Cardiac muscle cell (in vitro differentiated cells and primary cell): Measurements from ENCODE around the gene FAM209B. TPM values are rescaled to one million over a fixed set of nuclear protein-coding genes. Genes with fewer than 3 reads are reported as not detected.
"Not testable (repeated sequence)": the region's sequence is repeated elsewhere in the genome, so short reads cannot be mapped to it uniquely, and the experiment has no call there.

Experiments used
- DNase-seq, 2 donors: peaks; one replicate each; pipeline versions ENCODE4 v3.0.0 to v3.0.0-alpha.2; 2010 to 2017; ENCODE audit warnings: low read depth in 1 of 2, low spot score in 1 of 2
- H3K27ac ChIP-seq: fragments of 200-600 bp; sonication (generic); 2 replicates; pipeline ENCODE4 v1.5.1; 2016
- H3K27me3 ChIP-seq: fragments of 200-600 bp; sonication (generic); 2 replicates; pipeline ENCODE4 v1.6.0; 2016; ENCODE audit warnings: control low read depth
- H3K36me3 ChIP-seq: fragments of 200-600 bp; sonication (generic); 2 replicates; pipeline ENCODE4 v1.5.1; 2016; ENCODE audit warnings: control low read depth
- H3K4me1 ChIP-seq: fragments of 200-600 bp; sonication (generic); 2 replicates; pipeline ENCODE4 v1.8.1; 2017; ENCODE audit warnings: low read depth, mild to moderate bottlenecking, mixed run types
- H3K4me3 ChIP-seq: fragments of 200-600 bp; sonication (generic); 2 replicates; pipeline ENCODE4 v1.5.1; 2016; ENCODE audit warnings: mild to moderate bottlenecking
- H3K9me3 ChIP-seq: fragments of 200-600 bp; sonication (generic); 2 replicates; pipeline ENCODE4 v1.5.1; 2017; ENCODE audit warnings: low read depth, mild to moderate bottlenecking, control low read depth
- polyA plus RNA-seq: library from polyadenylated mRNA; unstranded; fragments of >200 nt; fragmentation: Nextera tagmentation; extraction: Ambion mirVana; gene quantifications from 2 replicates; pipeline ENCODE4 v1.2.1, GENCODE V29; 2016
- total RNA-seq: library from RNA; depleted of rRNA; stranded (reverse); fragments of >200 nt; gene quantifications from 2 replicates; pipeline ENCODE4 v1.2.3, GENCODE V29; 2016
- TF ChIP-seq, protein P1 (sequence below): IDR thresholded peaks from 2 replicates; pipeline ENCODE4 v1.5.1; 2012; ENCODE audit warnings: low read depth, mild to moderate bottlenecking, low read length

The FAM209B gene
- total and polyA plus RNA-seq, 2 experiments from 2014 or later = 0.49 TPM; not detected in 1

GRCh38 chr20:56551571-56551970 is 18.5 kb downstream of the FAM209B start:
- Histone ChIP-seq H3K27me3 (no peaks in the 10 kb centered on the region), H3K4me3 (no peak overlapping the region), H3K4me1 (peaks cover 6% of the 10 kb centered on the region)

DNA sequence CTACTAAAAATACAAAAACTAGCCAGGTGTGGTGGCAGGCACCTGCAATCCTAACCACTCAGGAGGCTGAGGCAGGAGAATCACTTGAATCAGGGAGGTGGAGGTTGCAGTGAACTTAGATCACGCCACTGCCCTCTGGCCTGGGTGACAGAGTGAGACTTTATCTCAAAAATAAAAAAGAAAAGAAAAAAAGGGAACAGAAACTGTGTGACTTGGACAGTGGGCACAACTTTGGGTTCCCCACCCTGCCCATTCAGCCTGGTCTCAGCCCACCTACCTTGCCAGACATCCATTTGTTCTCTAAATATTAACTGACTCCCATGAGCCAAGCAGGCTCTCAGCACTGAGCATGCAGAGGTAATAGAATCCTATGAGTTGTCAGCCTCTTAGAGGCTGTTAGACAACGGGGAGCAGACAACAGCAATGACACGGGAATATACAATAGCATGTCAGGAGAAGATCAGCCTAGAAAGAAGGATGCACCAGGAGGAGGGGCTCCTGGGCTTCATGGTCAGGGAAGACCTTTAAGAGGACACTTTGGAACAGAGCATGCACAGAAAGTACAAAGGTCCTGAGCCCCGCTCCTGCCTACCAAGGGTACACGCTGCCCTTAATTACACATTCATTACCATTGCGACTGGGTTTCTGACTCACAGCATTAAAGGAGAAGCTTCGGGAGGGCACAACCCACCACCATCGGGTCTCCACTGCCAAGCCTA is 20.0 kb downstream of the FAM209B start:
- TF ChIP-seq, protein P1, sequence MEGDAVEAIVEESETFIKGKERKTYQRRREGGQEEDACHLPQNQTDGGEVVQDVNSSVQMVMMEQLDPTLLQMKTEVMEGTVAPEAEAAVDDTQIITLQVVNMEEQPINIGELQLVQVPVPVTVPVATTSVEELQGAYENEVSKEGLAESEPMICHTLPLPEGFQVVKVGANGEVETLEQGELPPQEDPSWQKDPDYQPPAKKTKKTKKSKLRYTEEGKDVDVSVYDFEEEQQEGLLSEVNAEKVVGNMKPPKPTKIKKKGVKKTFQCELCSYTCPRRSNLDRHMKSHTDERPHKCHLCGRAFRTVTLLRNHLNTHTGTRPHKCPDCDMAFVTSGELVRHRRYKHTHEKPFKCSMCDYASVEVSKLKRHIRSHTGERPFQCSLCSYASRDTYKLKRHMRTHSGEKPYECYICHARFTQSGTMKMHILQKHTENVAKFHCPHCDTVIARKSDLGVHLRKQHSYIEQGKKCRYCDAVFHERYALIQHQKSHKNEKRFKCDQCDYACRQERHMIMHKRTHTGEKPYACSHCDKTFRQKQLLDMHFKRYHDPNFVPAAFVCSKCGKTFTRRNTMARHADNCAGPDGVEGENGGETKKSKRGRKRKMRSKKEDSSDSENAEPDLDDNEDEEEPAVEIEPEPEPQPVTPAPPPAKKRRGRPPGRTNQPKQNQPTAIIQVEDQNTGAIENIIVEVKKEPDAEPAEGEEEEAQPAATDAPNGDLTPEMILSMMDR = no peak
- no peaks in the 10 kb centered on the region for H3K27me3 ChIP-seq
- DNase-seq = no peak

More at GRCh38 chr20:56551571-56551970, 18.5 kb downstream of the FAM209B start:
- Histone ChIP-seq H3K36me3 (no peaks in the 10 kb centered on the region), H3K27ac (no peak overlapping the region), H3K9me3 (no peaks in the 10 kb centered on the region)
- DNase-seq = no peak
- TF ChIP-seq, protein P1 = no peak

GRCh38 chr20:56554869-56555268 is 21.8 kb downstream of the FAM209B start:
- DNase-seq = peak; percentile 16 to 97
- no peaks in the 10 kb centered on the region for H3K36me3 ChIP-seq
- no peaks in the 10 kb centered on the region for H3K9me3 ChIP-seq
- TF ChIP-seq, protein P1 = no peak
- no peaks in the 10 kb centered on the region for H3K27me3 ChIP-seq
- H3K4me1 ChIP-seq = peaks cover 6% of the 10 kb centered on the region
- H3K27ac ChIP-seq = peak overlapping the region; percentile 30
- no peak overlapping the region for H3K4me3 ChIP-seq

More for the DNA sequence above, 20.0 kb downstream of the FAM209B start:
- Histone ChIP-seq H3K27ac (no peak overlapping the region), H3K4me3 (no peak overlapping the region), H3K36me3 (no peaks in the 10 kb centered on the region), H3K4me1 (peaks cover 6% of the 10 kb centered on the region), H3K9me3 (no peaks in the 10 kb centered on the region)

DNA sequence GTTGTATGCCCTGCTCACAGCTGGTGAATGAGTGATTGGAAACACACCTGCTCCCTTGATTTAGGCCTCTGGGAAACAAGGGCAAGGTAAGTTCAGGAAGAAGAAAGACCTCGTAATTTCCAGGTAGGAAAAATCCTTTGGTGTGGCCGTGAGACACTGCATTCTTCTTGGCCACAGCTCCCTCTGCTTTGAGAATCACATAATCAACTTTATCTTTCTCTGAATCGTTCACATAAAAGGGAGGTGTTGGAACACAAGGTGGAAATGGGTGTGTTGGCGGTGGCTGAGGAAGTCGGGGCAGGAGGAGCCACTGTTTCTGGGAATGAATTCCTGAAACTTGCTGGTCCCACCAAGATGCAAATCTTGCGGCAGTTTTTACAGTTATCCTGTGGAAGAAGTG is 25.9 kb downstream of the FAM209B start:
- Histone ChIP-seq H3K4me3 (no peak overlapping the region), H3K27ac (no peak overlapping the region), H3K4me1 (peaks cover 6% of the 10 kb centered on the region)

GRCh38 chr20:56564526-56564925 is 31.5 kb downstream of the FAM209B start:
- not testable (repeated sequence) for H3K9me3 ChIP-seq, H3K27me3 ChIP-seq, H3K4me3 ChIP-seq, DNase-seq, H3K36me3 ChIP-seq, H3K27ac ChIP-seq
- H3K4me1 ChIP-seq = peaks cover 12% of the 10 kb centered on the region

More for the DNA sequence above, 25.9 kb downstream of the FAM209B start:
- TF ChIP-seq, protein P1 = no peak
- Histone ChIP-seq H3K36me3 (no peaks in the 10 kb centered on the region), H3K27me3 (no peaks in the 10 kb centered on the region), H3K9me3 (no peaks in the 10 kb centered on the region)
- DNase-seq = no peak

DNA sequence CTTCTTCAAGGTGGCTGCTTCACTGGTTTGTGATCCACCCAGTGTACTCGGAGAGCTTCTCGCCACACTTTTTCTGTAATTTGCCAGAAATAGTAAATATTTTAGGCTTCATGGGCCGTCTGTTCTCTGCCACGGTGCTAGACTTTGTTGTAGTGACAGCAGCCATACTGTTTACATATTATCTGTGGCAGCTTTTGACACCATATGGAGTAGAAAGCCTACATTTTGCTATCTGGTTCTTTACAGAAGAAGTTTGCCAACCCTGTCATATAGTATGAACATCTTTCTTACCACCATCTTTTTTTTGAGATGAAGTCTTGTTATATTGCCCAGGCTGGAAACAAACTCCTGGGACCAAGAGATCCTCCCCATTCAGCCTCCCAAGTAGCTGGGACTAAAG is 32.5 kb downstream of the FAM209B start:
- Histone ChIP-seq H3K4me1 (peaks cover 12% of the 10 kb centered on the region), H3K27ac (no peak overlapping the region), H3K27me3 (no peaks in the 10 kb centered on the region), H3K4me3 (no peak overlapping the region), H3K36me3 (no peaks in the 10 kb centered on the region), H3K9me3 (no peaks in the 10 kb centered on the region)
- no peak for DNase-seq
- TF ChIP-seq, protein P1 = no peak
